CD1c-positive myeloid dendritic cell (primary cell): Measurements from ENCODE around the gene BRIP1.
"Not testable (repeated sequence)": the region's sequence is repeated elsewhere in the genome, so short reads cannot be mapped to it uniquely, and the experiment has no call there.

Experiments
- DNase-seq: peaks from one replicate; pipeline ENCODE4 v3.0.0-alpha.2; 2016; ENCODE audit errors: extremely low spot score

Gene BRIP1

DNA sequence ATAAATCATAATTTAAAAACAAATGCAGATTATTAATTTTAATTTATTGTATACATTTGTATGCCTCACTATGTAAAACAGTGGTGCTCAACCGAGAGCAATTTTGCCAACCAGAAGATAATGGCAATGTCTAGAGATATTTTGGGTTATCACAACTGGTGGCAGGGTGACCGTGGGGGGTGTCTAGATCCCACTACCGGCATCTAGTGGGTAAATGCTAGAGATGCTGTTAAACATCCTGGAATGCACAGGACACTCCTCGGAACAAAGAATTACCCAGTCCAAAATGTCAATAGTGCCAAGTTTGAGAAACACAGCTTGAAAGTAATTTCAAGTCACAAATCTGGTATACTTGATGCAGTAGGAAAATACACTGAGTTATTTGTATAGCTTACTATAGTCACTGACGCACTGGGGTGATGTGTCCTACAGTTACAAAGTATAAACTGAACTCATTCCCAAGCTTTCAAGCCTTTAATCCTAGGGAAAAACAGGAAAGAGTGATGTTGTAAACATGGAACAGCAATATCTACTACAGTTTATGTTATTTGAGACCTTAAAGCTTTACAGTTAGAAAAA is 133.5 kb downstream of the BRIP1 start:
- no peak for DNase-seq

DNA sequence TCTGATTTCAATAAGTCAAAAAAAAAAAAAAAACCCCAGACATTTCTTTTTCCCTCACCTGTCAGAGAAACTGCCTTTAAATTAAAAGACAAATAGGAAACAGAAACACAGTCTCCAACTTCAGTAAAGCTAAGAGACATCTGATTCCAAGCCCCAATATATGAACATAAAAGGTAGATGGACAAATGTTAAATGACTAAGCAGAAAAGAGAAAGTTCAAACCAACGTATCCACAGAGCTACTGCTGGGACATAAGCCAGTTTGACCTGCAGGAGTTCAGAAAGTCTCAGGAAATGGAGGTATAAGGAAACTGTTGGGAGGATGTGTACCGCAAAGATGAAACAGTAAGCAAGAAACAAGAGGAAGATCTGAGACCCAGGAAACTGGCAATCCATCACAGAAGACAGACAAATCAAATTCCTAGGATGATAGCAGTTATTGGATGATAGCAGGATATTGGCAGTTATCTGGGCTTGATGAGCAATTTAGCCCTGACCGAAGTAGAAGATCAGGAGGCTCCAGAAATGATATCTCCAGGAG is 135.0 kb downstream of the BRIP1 start:
- DNase-seq: no peak

DNA sequence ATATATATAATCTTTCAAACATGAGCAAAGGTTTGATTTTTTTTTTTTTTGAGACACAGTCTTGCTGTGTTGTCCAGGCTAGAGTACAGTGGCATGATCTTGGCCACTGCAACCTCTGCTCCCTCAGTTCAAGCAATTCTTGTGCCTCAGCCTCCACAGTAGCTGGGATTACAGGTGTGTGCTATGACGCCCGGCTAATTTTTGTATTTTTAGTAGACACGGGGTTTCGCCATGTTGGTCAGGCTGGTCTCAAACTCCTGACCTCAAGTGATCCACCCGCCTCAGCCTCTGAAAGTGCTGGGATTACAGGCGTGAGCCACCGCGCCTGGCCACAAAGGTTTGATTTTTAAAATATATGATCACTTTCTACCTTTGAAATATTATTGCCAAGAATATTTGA is 135.5 kb downstream of the BRIP1 start:
- not testable (repeated sequence) for DNase-seq

DNA sequence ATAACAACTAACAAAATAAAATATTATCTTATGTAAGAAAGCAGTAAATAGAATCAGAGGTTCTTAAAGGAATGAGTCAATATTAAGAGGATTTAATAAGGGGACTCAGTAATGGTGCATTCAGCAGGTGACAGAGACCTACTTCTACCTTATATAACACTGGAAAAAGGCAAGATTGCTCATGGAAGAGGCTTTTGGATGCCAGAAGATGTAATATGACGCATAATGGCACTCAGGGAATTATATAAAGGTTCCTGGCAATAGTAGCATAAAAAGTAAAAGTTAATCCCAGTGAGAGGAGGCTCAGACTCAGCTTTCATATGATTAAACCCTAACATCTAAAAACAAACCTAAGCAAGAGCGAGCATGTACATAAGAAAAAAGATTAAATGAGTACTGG is 136.4 kb downstream of the BRIP1 start:
- DNase-seq: no peak

DNA sequence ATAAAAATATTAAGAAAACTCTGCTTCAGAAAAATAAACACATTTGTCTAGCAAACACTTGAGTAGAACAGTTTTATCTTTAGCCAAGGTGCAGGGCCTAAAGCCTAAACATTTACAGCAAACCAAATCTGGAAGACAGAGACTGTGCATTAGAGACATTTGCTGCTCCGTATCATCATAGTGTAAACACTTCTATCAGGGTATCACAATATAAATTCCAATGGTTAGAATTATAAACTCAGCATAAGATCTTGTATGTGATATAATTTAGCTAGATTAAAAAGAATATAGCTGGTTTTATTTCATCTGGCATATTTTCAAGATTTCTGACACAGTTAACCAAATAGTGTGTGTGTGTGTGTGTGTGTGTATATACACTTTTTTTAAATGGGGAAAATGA is 138.6 kb downstream of the BRIP1 start:
- DNase-seq: no peak

DNA sequence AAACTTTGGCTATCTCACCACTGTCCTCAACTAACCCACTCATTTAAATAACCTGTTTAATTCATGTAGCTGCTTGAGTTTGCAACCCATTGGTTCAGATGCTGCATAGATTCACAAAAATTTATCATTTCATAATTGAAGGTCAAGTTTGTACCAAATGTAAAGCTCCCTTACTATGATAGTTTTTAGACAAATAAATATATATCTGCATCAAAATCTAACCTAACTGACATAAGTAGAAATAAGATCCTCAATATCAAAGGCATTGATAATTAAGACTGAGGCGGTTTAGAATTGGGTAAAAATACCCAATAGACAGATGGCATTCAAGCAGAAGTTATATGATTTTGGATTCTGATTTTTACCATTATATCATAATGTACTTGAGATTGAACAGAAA is 139.4 kb downstream of the BRIP1 start:
- DNase-seq: no peak

DNA sequence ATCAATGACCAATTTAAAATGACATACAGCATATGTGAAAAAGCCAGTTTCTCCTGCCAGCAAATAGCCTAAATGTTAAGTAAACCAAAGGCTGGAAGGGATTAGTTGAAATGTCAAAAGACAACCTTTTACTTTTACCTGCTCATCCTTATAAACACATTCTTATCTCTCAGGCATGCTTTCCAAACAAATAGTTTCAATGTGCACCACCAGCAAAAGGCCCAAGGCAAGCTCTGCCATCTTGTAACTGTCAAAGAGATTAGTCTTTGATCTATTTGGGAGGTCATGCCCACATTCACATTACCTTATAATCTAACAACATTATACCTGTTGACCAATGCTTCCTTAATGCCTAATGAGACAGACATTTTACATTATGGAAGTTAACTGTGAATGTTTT is 140.1 kb downstream of the BRIP1 start:
- no peak for DNase-seq

DNA sequence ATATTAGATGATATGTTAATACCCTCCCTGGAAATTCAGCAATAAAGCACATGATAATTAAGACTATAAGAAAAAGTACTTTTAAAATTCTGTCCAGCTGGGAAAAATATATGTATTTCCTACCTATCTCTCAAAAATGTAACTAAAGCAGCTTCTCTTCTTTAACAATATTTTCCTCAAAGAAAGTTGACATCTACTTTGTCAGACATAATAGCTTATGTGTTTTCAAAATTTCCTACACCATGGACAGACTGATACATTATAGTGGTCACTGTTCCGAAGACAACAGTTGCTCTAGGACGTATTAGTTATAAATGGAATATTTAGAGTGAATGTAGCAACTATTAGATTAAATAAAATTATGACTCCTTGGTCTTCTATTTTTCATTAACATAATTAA is 140.9 kb downstream of the BRIP1 start:
- DNase-seq: no peak

DNA sequence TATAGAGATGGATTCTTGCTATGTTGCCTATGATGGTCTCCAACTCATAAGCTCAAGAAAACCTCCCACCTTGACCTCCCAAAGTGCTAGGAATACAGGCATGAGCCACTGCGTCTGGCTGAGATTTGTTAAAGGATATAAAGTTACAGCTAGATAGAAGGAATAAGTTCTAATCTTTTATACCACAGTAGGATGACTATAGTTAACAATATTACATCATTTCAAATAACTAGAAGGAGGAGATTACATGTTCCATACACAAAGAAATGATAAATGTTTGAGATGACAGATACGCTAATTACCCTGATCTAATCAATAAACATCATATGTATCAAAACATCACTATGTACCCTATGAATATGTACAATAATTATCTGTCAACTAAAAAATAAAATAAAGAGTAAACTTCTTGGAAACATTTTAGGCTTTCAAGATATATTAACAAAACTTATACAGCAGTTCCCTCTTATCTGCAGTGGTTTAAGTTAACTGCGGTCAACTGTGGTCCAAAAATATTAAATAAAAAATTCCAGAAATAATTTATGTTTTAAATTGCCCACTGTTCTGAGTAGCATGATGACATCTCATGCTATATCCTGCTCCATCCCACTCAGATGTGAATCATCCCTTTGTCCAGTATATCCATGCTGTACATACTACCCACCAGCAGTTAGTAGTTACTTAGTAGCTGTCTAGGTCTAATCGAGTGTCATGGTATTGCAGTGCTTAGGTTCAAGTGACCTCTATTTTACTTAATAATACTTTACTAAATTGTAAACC is 143.1 kb downstream of the BRIP1 start:
- no peak for DNase-seq

DNA sequence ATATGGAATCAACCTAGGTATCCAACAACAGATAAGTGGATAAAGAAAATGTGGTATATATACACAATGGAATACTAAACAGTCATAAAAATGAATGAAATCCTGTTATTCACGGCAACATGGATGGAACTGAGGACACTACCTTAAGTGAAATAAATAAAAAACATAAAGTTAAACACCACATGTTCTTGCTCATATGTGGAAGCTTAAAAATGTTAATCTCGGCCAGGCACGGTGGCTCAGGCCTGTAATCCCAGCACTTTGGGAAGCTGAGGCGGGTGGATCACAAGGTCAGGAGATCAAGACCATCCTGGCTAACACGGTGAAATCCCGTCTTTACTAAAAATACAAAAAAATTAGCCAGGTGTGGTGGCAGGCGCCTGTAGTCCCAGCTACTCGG is 144.1 kb downstream of the BRIP1 start:
- DNase-seq: not testable (repeated sequence)

DNA sequence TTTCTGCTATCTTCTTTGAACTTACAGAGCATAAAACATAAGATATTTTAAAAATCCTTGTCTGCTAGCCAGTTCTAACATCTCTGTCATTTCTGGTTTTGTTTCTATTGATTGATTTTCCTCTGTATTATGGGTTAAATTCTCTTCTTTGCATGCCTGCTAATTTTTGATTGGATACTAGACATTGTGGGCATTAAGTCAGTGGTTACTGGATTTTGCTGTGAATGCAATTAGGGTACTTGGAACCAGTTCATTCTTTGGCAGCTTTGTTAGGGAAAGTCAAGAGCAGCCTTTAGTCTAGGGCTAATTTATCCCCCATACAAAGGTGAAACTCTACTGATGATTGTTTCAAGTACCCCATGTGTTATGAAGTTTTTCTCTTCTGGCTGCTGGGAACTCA is 145.3 kb downstream of the BRIP1 start:
- no peak for DNase-seq

DNA sequence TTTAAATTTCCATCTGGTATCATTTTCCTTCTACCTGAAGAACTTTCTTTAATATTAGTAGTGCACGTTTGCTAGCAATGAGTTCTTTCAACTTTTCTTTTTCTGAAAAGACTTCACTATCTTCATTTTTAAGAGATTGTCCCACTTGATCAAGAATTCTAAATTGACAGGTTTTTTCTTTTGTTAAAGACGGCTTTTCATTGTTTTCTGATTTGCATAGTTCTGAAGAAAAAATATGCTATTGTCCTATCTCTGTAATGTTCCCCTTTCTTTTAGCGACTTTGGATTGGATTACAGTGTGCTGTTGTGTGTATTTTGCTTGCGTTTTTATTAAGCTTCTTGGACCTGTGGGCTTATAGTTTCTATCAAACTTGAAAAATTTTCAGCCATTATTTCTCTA is 146.0 kb downstream of the BRIP1 start:
- no peak for DNase-seq

DNA sequence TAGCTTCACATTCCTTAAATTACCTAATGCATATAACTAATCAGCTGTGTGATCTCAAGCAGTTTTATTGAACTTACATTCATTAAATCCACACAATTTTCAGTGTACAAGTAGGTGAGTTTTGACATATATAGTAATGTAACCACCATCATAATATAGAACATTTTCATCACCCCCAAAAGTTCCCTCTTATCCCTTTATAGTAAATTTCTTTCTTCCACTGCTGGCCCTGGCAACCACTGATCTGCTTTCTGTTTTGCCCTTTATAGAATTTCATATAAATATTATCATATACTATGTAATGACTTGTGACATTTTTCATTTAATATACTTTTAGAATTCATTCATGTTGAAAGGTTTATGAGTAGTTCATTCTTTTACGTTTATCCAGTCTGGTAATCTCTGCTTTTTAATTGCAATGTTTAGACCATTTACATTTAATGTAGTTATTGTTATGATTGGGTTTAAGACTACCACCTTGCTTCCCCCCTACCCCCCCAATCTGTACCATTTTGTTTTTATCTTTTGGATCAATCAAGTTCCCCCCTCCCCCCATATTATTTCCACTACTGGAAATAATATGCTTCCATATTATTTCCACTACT is 147.0 kb downstream of the BRIP1 start:
- DNase-seq: no peak

DNA sequence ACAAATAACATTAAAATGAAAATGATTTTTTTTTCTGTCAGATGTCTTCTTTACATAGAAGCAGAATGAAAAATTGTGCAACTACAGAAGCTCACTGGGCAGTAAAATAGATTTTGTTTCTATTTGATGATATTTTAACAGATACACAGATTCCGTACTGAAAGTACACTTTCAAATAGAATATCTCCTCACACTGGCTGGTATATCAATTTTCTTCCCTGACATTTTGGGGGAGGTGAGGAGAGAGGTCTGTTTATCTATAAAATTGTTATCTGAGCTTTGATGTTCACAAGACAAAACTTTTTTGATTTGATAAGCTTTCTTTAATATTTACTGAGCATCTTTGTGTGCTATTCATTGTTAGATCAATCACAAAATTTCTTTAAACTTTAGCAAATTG is 148.0 kb downstream of the BRIP1 start:
- no peak for DNase-seq

DNA sequence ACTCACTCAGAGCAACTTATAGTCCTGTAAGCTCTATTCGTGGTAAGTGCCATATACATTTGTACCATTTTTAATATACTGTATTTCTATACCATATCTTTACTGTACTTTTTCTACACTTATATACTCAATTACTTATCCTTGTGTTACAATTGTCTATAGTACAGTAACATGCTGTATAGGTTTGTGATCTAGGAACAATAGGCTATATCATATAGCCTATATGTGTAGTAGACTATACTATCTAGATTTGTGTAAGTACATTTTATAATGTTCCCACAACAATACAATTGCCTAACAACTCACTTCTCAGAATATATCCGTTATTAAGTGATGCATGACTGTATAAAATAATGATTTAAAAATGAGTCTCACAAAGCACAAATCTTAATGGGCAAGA is 149.0 kb downstream of the BRIP1 start:
- DNase-seq: no peak

DNA sequence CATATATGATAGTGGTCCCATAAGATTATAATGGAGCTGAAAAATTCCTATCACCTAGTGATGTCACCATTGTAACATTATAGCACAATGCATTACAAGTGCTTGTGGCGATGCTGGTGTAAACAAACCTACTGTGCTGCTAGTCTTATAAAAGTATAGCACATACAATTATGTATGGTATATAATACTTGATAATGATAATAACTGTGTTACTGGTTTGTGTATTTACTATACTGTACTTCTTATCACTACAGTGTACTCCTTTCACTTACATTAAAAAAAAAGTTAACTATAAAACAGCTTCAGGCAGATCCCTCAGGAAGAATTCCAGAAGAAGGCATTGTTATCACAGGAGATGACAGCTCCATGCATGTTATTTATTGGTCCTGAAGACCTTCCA is 150.3 kb downstream of the BRIP1 start:
- no peak for DNase-seq

DNA sequence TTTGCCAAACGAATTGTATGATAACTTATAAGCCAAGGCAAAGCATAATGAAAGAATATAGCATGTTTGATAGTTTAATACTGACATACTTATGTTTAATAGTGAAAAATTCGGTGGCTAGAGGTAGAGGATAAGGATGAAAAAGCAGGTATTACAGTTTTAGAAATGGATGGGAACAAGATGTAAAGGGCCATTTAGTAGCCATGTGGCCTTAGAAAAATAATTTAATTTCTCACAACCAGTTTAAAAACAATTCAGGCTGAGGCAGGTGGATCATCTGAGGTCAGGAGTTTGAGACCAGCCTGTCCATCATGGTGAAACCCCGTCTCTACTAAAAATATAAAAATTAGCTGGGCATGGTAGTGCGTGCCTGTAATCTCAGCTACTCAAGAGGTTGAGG is 152.8 kb downstream of the BRIP1 start:
- DNase-seq: no peak

DNA sequence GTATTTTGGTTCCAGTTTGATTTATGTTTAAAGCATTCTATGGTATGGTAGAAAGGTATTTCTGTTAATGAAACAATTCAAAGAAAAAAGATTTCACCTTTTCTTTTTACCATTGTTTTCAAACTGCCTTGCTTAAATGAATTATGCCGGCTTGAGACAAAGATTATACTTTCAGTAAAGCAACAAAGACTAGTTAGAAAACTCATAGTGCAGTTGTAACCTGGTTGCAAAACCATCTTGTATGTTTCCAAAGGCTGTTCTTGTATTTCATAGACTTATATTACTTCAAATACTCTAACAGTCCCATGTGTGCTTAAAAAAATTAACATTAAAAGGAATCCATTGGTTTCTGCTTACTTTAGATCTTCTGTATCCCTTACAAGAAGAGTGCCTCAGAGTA is 153.8 kb downstream of the BRIP1 start:
- DNase-seq: no peak

DNA sequence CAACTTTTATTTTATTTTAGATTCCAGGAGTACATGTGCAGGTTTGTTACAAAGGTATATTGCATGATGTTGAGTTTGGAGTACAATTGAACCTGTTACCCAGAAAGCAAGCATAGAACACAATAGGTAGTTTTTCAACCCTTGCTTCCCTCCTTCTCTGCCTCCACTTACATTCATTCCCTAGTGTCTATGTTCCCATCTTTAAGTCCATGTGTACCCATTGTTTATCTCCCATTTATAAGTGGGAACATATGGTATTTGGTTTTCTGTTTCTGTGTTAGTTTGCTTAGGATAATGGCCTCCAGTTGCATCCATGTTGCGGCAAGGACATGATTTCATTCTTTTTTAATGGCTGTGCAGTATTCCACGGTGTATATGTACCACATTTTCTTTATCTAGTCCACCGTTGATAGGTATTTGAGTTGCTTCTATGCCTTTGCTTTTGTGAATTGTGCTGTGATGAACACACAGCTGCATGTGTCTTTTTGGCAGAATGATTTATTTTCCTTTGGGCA is 158.3 kb downstream of the BRIP1 start:
- no peak for DNase-seq

DNA sequence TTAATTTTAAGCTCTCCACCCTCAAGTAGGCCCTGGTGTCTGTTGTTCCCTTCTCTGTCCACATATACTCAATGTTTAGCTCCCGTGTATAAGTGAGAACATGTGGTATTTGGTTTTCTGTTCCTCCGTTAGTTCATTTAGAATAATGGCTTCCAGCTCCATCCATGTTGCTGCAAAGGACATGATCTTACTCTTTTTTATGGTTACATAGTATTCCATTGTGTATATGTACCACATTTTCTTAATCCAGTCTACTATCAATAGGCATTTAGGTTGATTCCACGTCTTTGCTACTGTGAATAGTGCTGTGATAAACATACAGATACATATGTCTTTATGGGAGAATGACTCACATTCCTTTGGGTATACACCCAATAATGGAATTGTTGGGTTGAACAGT is 160.9 kb downstream of the BRIP1 start:
- DNase-seq: no peak

DNA sequence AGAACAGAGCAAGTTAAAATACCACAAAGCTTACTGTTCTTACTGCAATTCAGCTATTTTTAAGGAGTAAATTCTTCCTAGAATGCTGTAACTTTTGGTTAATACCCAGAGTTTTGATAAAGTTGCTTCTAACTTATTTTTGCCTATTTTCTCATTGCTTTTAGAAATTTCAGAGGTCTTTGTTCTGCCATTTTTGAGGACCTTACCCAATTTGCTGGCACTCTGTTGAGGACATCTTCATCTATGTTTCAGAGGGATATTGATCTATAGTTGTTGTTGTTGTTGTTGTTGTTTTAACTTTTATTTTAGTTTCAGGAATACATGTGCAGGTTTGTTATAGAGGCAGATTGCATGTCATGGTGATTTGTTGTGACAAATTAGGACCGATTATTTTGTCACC is 161.3 kb downstream of the BRIP1 start:
- DNase-seq: no peak

DNA sequence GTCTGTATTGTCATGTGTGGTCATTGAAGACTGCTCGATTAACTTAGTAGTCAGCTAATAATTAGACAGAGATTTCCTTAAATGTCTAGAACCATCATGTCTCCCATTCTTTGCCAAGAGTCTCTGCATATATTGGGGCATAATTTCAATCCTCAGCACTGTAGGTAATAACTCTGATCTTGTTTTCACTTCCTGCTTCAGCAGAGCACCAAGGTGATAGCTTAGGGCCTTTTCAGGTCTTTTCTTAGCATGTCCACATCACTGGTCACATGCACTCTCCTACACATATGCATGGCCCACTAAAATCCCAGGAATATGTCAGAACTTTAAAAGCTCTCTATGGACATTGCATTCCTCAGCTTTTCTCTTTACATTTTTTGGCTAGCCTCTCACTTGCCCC is 162.0 kb downstream of the BRIP1 start:
- DNase-seq: no peak

DNA sequence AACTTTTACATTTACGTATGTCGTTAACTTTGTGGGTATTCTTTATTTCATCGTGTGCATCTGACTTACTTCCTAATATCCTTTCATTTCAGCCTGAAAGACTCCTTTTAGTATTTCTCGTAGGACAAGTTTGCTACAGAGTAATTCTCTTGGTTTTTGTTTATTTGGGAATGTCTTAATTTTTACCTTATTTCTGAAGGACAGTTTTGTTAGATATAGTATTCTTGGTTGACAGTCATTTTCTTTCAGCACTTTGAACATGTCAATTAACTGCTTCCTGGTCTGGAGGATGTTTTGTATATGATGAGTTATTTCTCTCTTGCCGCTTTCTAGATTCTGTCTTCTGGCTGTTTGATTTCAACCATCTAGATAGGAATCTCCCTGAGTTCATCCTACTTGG is 163.1 kb downstream of the BRIP1 start:
- no peak for DNase-seq
